Thyroid gland (tissue), 4 donors: ENCODE data around the gene GRIN2A.

Experiments
- CTCF ChIP-seq, 6 experiments: fragments of 200-600 bp in 3 of 6; fragments of 450-650 bp in 3 of 6; sonication (generic) in 3 of 6; IDR thresholded peaks; one replicate each; pipeline ENCODE4 v1.5.1; 2016 to 2019; ENCODE audit warnings: antibody characterized with exemption in 6 of 6, mild to moderate bottlenecking in 2 of 6, inconsistent platforms in 1 of 6, moderate library complexity in 1 of 6
- POLR2A ChIP-seq, 2 donors: fragments of 450-650 bp; IDR thresholded peaks; one replicate each; pipeline ENCODE4 v1.6.1; 2017; ENCODE audit warnings: antibody characterized with exemption in 2 of 2, mild to moderate bottlenecking in 2 of 2, moderate library complexity in 1 of 2

DNA sequence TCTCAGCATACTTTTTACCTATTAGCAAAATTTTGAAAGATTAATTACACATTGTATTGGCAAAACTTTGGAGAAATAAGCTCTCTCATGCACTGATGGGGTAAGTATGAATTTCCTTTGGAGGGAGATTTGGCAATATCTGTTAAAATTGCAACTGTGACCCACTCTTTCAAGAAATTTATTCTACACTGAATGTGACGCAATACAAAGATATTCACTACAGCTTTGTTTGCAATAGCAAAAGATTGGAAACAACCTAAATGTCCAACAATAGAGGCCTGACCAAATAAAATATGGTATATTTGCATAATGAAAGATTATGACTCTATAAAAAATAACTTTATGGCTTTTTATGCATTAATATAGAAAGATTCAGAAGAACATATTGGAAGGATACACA is 363.5 kb downstream of the GRIN2A start:
- no peak for TF ChIP-seq POLR2A (IDR thresholded peaks at IDR 0.05)
- TF ChIP-seq CTCF (IDR thresholded peaks at IDR 0.05) = no peak
